Occipital lobe (tissue), 2 donors: Measurements from ENCODE around the gene SRPK2. TPM values are rescaled to one million over a fixed set of nuclear protein-coding genes. Genes with fewer than 3 reads are reported as not detected.
"Not testable (repeated sequence)": the region's sequence is repeated elsewhere in the genome, so short reads cannot be mapped to it uniquely, and the experiment has no call there.

Experiments
- DNase-seq: peaks from one replicate; lab custom pipeline; 2025; lab: John Stamatoyannopoulos, UW
- total RNA-seq: library from RNA; depleted of rRNA; stranded (reverse); fragments of >200 nt; gene quantifications from one replicate; pipeline ENCODE4 v1.2.3, GENCODE V29; 2014

Gene SRPK2
- total RNA-seq, 1 donor from 2014 or later, result 226 TPM

GRCh38 chr7:105194959-105195358, 193.8 kb downstream of the SRPK2 start:
- not testable (repeated sequence) for DNase-seq

- DNase-seq, result no peak
Observed at GRCh38 chr7:105191331-105191730, 197.4 kb downstream of the SRPK2 start.

- no peak for DNase-seq
Observed at GRCh38 chr7:105189859-105190492, 198.7 kb downstream of the SRPK2 start.

- no peak for DNase-seq
Observed at GRCh38 chr7:105188201-105188600, 200.5 kb downstream of the SRPK2 start.

GRCh38 chr7:105187302-105188169, 201.2 kb downstream of the SRPK2 start:
- no peak for DNase-seq

GRCh38 chr7:105185290-105186010, 203.3 kb downstream of the SRPK2 start:
- no peak for DNase-seq

DNA sequence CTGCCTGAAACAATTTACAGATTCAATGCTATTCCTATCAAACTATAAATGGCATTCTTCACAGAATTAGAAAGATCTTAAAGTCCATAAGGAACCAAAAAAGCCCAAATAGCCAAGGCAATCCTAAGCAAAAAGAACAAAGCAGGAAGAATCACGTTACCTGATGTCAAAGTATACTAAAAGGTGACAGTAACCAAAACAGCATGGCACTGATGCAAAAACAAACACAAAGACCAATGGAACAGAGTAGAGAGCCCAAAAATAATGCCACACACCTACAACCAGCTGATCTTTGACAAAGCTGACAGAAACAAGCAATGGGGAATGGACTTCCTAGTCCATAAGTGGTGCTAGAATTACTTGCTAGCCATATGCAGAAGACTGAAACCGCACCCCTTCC, 208.7 kb downstream of the SRPK2 start:
- DNase-seq, result no peak

GRCh38 chr7:105178928-105179541, 209.7 kb downstream of the SRPK2 start:
- no peak for DNase-seq

GRCh38 chr7:105178177-105178576, 210.5 kb downstream of the SRPK2 start:
- DNase-seq, result no peak

DNA sequence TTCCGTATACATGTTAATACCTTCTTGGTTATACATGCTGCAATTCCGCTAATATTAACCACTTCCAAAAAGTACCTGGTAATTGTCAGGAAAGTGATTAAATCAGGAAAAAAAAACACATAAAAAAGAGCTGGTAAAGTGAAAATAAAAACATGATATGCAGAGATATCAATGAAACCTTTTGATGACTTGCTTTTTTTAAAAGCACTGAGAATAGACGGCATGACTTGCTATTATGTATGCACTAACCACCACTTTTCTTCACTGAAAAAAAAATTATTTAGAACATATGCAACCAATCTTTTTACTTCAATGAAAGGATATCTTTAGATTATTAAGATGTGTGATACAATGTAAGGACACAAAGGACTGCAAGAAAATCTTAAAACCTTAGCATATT, 211.7 kb downstream of the SRPK2 start:
- DNase-seq, result no peak

DNA sequence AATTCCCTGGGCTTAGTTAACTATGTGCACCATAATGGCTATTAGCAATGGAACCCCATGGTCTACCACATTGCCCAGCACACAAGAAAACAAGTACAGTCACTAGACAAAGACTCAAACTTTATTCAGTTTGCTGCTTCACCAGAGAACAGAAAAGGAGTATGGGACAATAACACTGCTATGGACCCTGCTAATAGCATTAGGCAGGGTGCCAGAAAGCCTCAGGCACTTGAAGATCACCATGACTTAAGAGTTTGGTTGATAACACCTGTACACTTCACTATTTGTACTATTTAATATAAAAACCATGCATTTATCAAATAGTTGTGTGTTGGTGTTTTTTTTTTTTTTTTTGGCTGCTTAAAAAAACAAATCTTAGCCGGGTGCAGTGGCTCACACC, 215.1 kb downstream of the SRPK2 start:
- DNase-seq, result no peak

DNA sequence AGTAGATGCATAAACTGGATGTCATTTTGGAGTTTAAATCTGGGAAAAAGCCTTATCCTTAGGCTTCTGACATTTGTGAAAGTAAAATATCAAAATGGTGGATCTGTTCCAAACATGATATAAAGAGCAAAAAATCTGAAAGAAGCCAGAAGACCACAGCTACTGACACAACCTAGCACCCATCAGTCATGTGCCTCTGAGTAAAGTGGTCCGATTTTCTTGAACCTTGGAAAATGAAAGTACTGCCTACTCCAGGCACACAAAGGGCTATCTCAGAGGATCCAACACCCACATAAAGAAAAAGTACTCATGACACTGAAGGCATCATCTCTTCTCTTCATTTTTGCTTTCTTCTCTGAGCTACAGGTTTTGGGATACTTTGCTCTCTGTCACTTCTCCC, 224.0 kb downstream of the SRPK2 start:
- DNase-seq, result no peak

DNA sequence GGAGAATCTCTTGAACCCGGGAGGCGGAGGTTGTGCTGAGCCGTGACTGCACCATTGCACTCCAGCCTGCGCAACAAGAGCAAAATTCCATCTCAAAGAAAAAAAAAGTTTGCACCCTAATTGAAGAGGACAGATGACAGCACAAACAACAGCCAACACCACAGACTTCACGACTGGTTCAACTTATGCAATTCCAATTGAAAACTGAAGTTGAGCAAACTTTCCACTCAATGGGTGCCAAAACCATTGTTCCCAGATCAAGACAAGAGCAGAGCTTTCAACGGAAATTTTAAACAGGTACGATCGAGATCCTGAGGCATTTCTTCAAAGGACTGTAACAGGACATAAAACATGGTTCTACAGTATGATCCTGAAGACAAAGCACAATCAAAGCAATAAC, 225.0 kb downstream of the SRPK2 start:
- DNase-seq, result no peak

- no peak for DNase-seq
Observed at GRCh38 chr7:105161366-105161765, 227.4 kb downstream of the SRPK2 start.

DNA sequence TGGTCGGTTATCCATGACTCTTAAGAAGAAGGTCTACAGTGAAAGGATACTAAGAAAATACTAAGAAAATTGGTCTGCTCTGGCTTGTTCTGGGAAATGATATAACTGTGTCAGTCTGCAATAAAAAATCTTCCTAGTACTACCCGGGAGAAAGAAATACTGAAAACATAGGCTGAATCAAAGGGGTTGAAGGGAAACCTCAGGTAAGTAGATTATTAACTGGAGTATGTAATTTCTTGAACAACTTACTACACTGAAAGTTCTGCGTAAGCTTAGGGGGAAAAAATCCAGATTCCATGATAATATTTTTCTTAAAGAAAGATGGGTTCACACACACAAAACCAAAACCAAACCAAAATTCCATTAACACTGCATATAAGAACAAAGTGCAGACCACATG, 231.4 kb downstream of the SRPK2 start:
- no peak for DNase-seq

- no peak for DNase-seq
Observed at GRCh38 chr7:105156731-105157130, 232.0 kb downstream of the SRPK2 start.

DNA sequence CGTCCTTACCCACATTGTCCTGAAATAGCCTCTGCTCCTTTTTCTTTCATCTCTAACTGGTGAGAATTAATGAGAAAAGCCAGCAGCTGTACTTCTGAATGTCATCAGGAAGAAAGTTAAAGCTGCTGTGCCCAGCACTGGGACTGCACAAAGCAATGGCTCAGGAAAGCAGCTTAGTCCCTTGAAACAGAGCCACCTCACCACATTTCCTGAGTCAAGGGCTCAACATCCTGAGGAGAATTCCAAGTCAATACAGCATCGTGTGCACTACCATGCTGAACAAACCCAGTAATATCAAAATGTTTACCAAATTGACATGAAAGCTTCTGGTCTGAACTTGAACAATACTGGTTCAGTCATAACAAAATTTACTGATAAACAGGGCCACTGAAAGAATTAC, 234.6 kb downstream of the SRPK2 start:
- DNase-seq, result no peak

DNA sequence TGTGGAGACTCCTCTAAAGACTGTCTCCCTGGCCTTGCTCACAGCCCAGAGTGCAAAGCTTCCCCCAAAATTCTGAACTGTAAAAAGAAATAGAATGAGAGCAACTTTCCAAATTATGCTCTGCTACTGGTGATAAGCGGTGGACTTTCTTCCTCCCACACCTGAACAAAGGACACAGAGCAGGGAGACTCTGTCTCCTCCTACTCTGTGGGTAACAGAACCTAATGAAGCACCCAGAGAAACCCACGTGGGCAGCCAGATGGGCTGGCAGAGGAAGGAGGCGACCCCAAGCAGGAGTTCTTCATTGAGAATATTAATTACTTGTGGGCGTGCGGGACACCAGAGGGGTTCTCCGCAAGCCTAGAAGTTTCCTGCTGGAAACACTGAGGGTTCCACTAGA, 235.2 kb downstream of the SRPK2 start:
- no peak for DNase-seq

DNA sequence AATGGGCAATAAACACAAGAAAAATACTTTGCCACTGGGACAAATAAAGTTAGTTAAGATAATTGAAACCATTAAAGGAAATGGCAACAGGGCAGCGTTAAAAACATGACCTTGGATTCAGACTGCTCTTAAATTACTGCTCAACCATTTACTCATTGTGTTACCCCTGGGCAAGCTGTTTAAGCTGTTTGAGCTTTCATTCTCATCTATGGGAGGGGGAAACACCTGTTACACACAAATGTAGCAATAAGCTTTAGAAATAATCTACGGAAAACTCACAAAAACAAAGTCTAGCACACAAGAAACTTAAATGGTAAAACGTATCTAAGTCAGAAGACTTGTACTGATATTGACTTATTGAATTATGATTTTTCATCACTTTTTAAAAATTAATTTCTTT, 237.6 kb downstream of the SRPK2 start:
- no peak for DNase-seq

GRCh38 chr7:105149827-105150226, 238.9 kb downstream of the SRPK2 start:
- DNase-seq, result no peak

DNA sequence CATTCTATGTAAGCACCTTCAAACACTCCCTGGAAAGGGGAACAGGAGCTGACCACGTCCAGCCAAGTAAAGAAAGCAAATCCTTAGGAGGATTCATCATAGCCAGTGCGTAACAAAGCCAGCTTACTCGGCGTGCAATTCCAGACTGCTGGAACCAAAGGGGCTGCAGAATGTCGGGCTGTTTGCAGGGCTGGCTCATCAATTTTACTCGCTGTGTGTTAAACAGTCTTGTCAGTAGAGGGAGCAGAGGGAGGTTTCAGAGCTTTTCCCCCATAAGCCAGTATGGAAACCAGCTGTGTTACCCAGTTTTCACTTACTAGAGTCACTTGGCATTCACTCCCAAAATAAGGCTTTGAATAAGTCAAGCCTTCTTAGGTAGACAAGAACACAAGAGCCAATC, 247.7 kb downstream of the SRPK2 start:
- DNase-seq, result no peak

DNA sequence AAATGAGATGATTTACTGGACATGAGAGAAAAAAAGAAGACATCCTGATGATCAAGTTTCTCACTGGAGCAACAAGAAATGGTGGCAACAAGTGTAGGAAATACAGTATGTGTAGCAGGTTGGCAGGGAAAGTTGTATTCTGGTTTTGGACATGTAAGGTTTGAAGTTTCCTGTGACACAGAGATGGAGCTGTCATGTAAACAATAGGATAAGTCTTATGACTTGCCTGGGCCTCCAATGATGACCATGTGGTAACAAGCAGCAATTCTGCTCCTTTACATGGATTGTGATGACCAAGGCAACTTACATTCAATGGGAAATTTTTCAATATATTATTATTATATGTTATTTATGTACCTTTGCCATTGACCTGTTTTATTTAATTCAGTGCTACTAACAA, 249.3 kb downstream of the SRPK2 start:
- no peak for DNase-seq
